HepG2 (cell line): Measurements from ENCODE around the gene UGCG.

Experiments
- CREM ChIP-seq, 2 experiments: sonication (generic) in 1 of 2; formaldehyde crosslinking in 1 of 2; IDR thresholded peaks; 2 replicates each; pipeline versions ENCODE4 v1.4.0 to v1.6.1; 2016 to 2020; ENCODE audit warnings: antibody characterized with exemption in 1 of 2, mild to moderate bottlenecking in 1 of 2, missing genetic modification reagents in 1 of 2
- CTCF ChIP-seq: sonication (generic); formaldehyde crosslinking; IDR thresholded peaks from 2 replicates; pipeline ENCODE4 v1.5.0; 2020; ENCODE audit warnings: mild to moderate bottlenecking, missing genetic modification reagents, moderate library complexity
- EP300 ChIP-seq, 3 experiments: sonication (generic) in 1 of 3; formaldehyde crosslinking in 1 of 3; IDR thresholded peaks; 2 replicates each; pipeline versions ENCODE4 v1.5.1 to v1.6.1; 2011 to 2020; ENCODE audit warnings: low read depth in 2 of 3, low read length in 2 of 3, borderline replicate concordance in 1 of 3, improper control_type of control experiment in 1 of 3, mild to moderate bottlenecking in 1 of 3, missing genetic modification reagents in 1 of 3, moderate library complexity in 1 of 3
- FOXA1 ChIP-seq, 2 experiments: fragments of 450-650 bp in 1 of 2; sonication (generic) in 1 of 2; formaldehyde crosslinking in 1 of 2; IDR thresholded peaks; 2 replicates each; pipeline versions ENCODE4 v1.4.0 to v1.6.1; 2016 to 2020; ENCODE audit warnings: missing genetic modification reagents in 1 of 2
- TBL1XR1 ChIP-seq: fragments of 150-350 bp; IDR thresholded peaks from 2 replicates; pipeline ENCODE4 v1.6.1; 2014; ENCODE audit warnings: borderline replicate concordance, low read length; ENCODE audit not compliant: partially characterized antibody
- ZBTB14 ChIP-seq: sonication (generic); formaldehyde crosslinking; IDR thresholded peaks from 2 replicates; pipeline ENCODE4 v1.4.0; 2020; ENCODE audit warnings: missing genetic modification reagents
- ZNF547 ChIP-seq: sonication (generic); formaldehyde crosslinking; IDR thresholded peaks from 2 replicates; pipeline ENCODE4 v1.5.1; 2020; ENCODE audit warnings: mild to moderate bottlenecking, missing genetic modification reagents
- TF ChIP-seq, protein P1 (sequence below): sonication (generic); formaldehyde crosslinking; IDR thresholded peaks from 2 replicates; pipeline ENCODE4 v1.8.1; 2022; ENCODE audit warnings: mild to moderate bottlenecking, missing genetic modification reagents

GRCh38 chr9:111872886-111873285 is 23.7 kb upstream of the UGCG start:
- TF ChIP-seq CREM (IDR thresholded peaks at IDR 0.05) (no peak), CREM (CRISPR knock-in tag; IDR thresholded peaks at IDR 0.05) (no peak), ZBTB14 (CRISPR knock-in tag) (no peak), EP300 (IDR thresholded peaks at IDR 0.05; ENCODE audit: low read depth in 2 of 2, low read length in 2 of 2) (no peak), EP300 (CRISPR knock-in tag; IDR thresholded peaks at IDR 0.05; ENCODE audit: borderline replicate concordance) (no peak), FOXA1 (IDR thresholded peaks at IDR 0.05) (no peak), FOXA1 (CRISPR knock-in tag; IDR thresholded peaks at IDR 0.05) (no peak), CTCF (CRISPR knock-in tag) (no peak), TBL1XR1 (no peak), ZNF547 (CRISPR knock-in tag) (no peak)
- TF ChIP-seq, protein P1, sequence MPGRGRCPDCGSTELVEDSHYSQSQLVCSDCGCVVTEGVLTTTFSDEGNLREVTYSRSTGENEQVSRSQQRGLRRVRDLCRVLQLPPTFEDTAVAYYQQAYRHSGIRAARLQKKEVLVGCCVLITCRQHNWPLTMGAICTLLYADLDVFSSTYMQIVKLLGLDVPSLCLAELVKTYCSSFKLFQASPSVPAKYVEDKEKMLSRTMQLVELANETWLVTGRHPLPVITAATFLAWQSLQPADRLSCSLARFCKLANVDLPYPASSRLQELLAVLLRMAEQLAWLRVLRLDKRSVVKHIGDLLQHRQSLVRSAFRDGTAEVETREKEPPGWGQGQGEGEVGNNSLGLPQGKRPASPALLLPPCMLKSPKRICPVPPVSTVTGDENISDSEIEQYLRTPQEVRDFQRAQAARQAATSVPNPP (CRISPR knock-in tag) = no peak
